ENCODE data around the gene IGFBPL1. TPM values are rescaled to one million over a fixed set of nuclear protein-coding genes. Genes with fewer than 3 reads are reported as not detected.
A peak's percentile ranks its signal among the peaks of the same experiment; 100 is the strongest.

The IGFBPL1 gene
- total and polyA plus RNA-seq, 2 of the 13 experiments (the other 11 are each of a cell fraction or from before 2014, with no cell fraction given): 0.24 TPM; not detected in 1

- TF ChIP-seq ZNF549 (CRISPR knock-in tag; IDR thresholded peaks at IDR 0.05) (0 out of 2 replicates have a peak, but pooled peaks have one; percentile 55), ZNF747 (CRISPR knock-in tag; IDR thresholded peaks at IDR 0.05; ENCODE audit: borderline replicate concordance) (no peak), TSC22D2 (CRISPR knock-in tag; IDR thresholded peaks at IDR 0.05; ENCODE audit: borderline replicate concordance) (0 out of 2 replicates have a peak, but pooled peaks have one; percentile 2), KDM6A (CRISPR knock-in tag; IDR thresholded peaks at IDR 0.05; ENCODE audit: low read depth) (no peak), ZNF124 (CRISPR knock-in tag; IDR thresholded peaks at IDR 0.05) (0 out of 2 replicates have a peak, but pooled peaks have one; percentile 59), TOE1 (CRISPR knock-in tag; IDR thresholded peaks at IDR 0.05) (no peak), HOXA5 (CRISPR knock-in tag; IDR thresholded peaks at IDR 0.05) (peak; percentile 89; the same call in 1 of the 2 replicates), SP2 (CRISPR knock-in tag; IDR thresholded peaks at IDR 0.05) (peak; percentile 75), ARNT2 (CRISPR knock-in tag; IDR thresholded peaks at IDR 0.05; ENCODE audit: low read depth) (peak; percentile 76; the same call in 1 of the 2 replicates), ZNF3 (CRISPR knock-in tag; IDR thresholded peaks at IDR 0.05) (no peak), CBX5 (CRISPR knock-in tag; IDR thresholded peaks at IDR 0.05; ENCODE audit: borderline replicate concordance) (peak; percentile 41; the same call in 1 of the 2 replicates), ZNF569 (CRISPR knock-in tag; IDR thresholded peaks at IDR 0.05; ENCODE audit: borderline replicate concordance) (no peak), ZSCAN20 (CRISPR knock-in tag; IDR thresholded peaks at IDR 0.05; ENCODE audit: borderline replicate concordance) (peak; percentile 85), ADNP (CRISPR knock-in tag; IDR thresholded peaks at IDR 0.05) (no peak)
- TF ChIP-seq, protein P1, sequence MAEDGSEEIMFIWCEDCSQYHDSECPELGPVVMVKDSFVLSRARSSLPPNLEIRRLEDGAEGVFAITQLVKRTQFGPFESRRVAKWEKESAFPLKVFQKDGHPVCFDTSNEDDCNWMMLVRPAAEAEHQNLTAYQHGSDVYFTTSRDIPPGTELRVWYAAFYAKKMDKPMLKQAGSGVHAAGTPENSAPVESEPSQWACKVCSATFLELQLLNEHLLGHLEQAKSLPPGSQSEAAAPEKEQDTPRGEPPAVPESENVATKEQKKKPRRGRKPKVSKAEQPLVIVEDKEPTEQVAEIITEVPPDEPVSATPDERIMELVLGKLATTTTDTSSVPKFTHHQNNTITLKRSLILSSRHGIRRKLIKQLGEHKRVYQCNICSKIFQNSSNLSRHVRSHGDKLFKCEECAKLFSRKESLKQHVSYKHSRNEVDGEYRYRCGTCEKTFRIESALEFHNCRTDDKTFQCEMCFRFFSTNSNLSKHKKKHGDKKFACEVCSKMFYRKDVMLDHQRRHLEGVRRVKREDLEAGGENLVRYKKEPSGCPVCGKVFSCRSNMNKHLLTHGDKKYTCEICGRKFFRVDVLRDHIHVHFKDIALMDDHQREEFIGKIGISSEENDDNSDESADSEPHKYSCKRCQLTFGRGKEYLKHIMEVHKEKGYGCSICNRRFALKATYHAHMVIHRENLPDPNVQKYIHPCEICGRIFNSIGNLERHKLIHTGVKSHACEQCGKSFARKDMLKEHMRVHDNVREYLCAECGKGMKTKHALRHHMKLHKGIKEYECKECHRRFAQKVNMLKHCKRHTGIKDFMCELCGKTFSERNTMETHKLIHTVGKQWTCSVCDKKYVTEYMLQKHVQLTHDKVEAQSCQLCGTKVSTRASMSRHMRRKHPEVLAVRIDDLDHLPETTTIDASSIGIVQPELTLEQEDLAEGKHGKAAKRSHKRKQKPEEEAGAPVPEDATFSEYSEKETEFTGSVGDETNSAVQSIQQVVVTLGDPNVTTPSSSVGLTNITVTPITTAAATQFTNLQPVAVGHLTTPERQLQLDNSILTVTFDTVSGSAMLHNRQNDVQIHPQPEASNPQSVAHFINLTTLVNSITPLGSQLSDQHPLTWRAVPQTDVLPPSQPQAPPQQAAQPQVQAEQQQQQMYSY (CRISPR knock-in tag; IDR thresholded peaks at IDR 0.05): peak; percentile 70
- TF ChIP-seq, protein P2, sequence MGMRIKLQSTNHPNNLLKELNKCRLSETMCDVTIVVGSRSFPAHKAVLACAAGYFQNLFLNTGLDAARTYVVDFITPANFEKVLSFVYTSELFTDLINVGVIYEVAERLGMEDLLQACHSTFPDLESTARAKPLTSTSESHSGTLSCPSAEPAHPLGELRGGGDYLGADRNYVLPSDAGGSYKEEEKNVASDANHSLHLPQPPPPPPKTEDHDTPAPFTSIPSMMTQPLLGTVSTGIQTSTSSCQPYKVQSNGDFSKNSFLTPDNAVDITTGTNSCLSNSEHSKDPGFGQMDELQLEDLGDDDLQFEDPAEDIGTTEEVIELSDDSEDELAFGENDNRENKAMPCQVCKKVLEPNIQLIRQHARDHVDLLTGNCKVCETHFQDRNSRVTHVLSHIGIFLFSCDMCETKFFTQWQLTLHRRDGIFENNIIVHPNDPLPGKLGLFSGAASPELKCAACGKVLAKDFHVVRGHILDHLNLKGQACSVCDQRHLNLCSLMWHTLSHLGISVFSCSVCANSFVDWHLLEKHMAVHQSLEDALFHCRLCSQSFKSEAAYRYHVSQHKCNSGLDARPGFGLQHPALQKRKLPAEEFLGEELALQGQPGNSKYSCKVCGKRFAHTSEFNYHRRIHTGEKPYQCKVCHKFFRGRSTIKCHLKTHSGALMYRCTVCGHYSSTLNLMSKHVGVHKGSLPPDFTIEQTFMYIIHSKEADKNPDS (CRISPR knock-in tag; IDR thresholded peaks at IDR 0.05): no peak
- TF ChIP-seq, protein P3, sequence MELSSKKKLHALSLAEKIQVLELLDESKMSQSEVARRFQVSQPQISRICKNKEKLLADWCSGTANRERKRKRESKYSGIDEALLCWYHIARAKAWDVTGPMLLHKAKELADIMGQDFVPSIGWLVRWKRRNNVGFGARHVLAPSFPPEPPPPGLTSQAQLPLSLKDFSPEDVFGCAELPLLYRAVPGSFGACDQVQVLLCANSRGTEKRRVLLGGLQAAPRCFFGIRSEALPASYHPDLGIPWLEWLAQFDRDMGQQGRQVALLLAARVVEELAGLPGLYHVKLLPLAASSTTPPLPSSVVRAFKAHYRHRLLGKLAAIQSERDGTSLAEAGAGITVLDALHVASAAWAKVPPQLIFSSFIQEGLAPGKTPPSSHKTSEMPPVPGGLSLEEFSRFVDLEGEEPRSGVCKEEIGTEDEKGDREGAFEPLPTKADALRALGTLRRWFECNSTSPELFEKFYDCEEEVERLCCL (CRISPR knock-in tag; IDR thresholded peaks at IDR 0.05; ENCODE audit: borderline replicate concordance): no peak
- TF ChIP-seq, protein P4, sequence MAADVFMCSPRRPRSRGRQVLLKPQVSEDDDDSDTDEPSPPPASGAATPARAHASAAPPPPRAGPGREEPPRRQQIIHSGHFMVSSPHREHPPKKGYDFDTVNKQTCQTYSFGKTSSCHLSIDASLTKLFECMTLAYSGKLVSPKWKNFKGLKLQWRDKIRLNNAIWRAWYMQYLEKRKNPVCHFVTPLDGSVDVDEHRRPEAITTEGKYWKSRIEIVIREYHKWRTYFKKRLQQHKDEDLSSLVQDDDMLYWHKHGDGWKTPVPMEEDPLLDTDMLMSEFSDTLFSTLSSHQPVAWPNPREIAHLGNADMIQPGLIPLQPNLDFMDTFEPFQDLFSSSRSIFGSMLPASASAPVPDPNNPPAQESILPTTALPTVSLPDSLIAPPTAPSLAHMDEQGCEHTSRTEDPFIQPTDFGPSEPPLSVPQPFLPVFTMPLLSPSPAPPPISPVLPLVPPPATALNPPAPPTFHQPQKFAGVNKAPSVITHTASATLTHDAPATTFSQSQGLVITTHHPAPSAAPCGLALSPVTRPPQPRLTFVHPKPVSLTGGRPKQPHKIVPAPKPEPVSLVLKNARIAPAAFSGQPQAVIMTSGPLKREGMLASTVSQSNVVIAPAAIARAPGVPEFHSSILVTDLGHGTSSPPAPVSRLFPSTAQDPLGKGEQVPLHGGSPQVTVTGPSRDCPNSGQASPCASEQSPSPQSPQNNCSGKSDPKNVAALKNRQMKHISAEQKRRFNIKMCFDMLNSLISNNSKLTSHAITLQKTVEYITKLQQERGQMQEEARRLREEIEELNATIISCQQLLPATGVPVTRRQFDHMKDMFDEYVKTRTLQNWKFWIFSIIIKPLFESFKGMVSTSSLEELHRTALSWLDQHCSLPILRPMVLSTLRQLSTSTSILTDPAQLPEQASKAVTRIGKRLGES (CRISPR knock-in tag; IDR thresholded peaks at IDR 0.05; ENCODE audit: borderline replicate concordance): no peak; the same call in 1 of the 2 replicates
Measured at GRCh38 chr9:38392235-38393127, 31.8 kb downstream of the IGFBPL1 start, which contains the start of gene ALDH1B1 (continued).

Measured in HepG2 (cell line).